ENCODE data around the gene CIBAR2.

The CIBAR2 gene

DNA sequence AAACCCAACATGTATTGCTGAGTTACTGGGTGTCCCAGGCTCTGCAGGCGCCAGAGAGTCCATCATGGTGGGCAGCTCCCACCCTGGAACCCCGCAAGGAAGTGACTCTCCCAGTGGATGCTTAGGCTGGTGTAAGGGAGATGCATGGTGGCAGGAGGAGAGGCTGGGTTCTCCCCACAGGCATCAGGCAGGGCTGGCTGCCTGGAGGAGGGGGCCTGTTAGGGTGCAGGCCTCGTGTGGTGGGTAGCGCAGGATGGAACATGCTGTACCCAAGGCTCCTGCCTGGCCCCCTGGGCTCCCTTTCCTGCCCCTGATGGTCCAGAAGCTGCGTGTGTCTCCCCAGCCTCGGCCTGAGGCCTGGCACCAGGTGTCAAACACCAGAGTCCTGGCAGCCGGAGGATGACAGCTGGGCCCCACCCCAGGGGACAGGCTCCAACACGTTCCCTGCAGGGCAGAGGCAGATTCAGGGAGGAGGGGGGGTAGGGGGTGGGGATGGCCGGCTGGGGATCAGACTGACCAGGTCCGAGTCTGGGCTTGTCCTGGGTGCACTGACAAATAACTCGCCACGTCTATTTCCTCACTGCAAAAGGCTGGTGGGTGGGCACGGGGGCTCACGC, 40.2 kb upstream of the CIBAR2 start:
- TF ChIP-seq FOXP2 (optimal IDR thresholded peaks at IDR 0.05; ENCODE audit: borderline replicate concordance, extremely low read depth, extremely low read length, insufficient read depth): no peak
- no peak for TF ChIP-seq SIN3A (IDR thresholded peaks at IDR 0.05; ENCODE audit: borderline replicate concordance, insufficient read depth, low read length)
- TF ChIP-seq TAF1 (IDR thresholded peaks at IDR 0.05; ENCODE audit: borderline replicate concordance, insufficient read depth, low read length): no peak
- TF ChIP-seq POLR2AphosphoS5 (IDR thresholded peaks at IDR 0.05; ENCODE audit: low read depth, low read length): no peak
- TF ChIP-seq, protein P1, sequence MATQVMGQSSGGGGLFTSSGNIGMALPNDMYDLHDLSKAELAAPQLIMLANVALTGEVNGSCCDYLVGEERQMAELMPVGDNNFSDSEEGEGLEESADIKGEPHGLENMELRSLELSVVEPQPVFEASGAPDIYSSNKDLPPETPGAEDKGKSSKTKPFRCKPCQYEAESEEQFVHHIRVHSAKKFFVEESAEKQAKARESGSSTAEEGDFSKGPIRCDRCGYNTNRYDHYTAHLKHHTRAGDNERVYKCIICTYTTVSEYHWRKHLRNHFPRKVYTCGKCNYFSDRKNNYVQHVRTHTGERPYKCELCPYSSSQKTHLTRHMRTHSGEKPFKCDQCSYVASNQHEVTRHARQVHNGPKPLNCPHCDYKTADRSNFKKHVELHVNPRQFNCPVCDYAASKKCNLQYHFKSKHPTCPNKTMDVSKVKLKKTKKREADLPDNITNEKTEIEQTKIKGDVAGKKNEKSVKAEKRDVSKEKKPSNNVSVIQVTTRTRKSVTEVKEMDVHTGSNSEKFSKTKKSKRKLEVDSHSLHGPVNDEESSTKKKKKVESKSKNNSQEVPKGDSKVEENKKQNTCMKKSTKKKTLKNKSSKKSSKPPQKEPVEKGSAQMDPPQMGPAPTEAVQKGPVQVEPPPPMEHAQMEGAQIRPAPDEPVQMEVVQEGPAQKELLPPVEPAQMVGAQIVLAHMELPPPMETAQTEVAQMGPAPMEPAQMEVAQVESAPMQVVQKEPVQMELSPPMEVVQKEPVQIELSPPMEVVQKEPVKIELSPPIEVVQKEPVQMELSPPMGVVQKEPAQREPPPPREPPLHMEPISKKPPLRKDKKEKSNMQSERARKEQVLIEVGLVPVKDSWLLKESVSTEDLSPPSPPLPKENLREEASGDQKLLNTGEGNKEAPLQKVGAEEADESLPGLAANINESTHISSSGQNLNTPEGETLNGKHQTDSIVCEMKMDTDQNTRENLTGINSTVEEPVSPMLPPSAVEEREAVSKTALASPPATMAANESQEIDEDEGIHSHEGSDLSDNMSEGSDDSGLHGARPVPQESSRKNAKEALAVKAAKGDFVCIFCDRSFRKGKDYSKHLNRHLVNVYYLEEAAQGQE (IDR thresholded peaks at IDR 0.05; ENCODE audit: insufficient read depth in 1 of 2, low read depth in 2 of 2, low read length in 2 of 2): no peak

DNA sequence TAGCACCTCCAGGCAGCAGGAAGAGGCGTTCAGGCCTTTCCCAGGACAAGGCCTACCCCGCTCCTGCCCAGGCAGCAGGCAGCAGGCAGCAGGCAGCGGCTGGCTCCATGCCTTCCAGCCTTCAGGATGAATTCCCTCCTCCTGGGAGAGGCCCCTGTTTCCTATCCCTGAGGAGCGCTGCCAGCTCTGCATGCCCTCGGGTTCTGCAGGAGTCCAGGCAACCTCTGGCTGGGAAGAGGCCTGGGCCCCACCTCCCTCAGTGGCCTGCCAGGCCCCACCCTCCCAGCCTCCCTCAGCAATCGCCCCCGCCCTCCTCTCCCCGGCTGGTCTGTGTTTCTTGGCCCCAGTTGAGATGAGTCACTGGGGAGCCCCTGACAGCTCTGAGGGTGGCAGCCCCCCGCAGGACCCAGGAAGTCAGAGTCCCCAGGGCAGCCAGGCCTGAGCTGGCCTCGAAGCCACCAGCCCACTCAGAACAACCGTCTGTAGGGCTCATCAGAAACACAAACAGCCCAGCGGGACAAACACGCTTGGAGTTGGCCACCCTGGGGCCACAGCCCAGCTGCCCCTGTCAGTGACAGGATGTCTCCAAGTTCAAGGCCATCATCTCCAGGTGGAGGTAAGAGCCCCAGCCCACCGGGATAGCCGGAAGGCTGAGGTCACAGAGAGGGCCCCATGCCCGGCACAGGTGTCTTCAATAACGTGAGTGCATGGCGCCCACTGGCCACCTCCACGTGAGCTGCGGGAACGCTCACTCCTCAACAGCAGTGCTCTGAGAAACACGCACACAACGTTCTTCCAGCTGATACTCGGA, 39.5 kb upstream of the CIBAR2 start:
- TF ChIP-seq FOXP2 (optimal IDR thresholded peaks at IDR 0.05; ENCODE audit: borderline replicate concordance, extremely low read depth, extremely low read length, insufficient read depth) (no peak), TAF1 (IDR thresholded peaks at IDR 0.05; ENCODE audit: borderline replicate concordance, insufficient read depth, low read length) (no peak), SIN3A (IDR thresholded peaks at IDR 0.05; ENCODE audit: borderline replicate concordance, insufficient read depth, low read length) (no peak), POLR2AphosphoS5 (IDR thresholded peaks at IDR 0.05; ENCODE audit: low read depth, low read length) (no peak)
- TF ChIP-seq, protein P1 (IDR thresholded peaks at IDR 0.05; ENCODE audit: insufficient read depth in 1 of 2, low read depth in 2 of 2, low read length in 2 of 2): no peak

DNA sequence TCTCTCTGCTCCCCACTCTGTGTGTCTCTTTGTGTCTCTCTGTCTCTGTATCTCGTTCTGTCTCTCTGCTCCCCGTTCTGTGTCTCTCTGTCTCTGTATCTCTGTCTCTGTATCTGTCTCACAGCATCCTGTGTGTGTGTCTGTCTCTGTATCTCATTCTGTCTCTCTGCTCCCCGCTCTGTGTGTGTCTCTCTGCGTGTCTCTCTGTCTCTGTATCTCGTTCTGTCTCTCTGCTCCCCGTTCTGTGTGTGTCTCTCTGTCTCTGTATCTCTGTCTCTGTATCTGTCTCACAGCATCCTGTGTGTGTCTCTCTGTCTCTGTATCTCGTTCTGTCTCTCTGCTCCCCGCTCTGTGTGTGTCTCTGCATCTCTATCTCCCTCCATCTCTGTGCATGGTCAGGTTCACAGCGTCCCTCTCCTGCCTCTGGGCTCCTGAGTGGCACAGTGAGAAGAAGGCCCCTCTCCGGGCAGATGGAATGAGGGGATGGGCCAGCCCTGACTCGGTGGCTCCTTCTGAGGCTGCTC, 38.9 kb upstream of the CIBAR2 start:
- TF ChIP-seq POLR2AphosphoS5 (IDR thresholded peaks at IDR 0.05; ENCODE audit: low read depth, low read length) (no peak), FOXP2 (optimal IDR thresholded peaks at IDR 0.05; ENCODE audit: borderline replicate concordance, extremely low read depth, extremely low read length, insufficient read depth) (no peak), SIN3A (IDR thresholded peaks at IDR 0.05; ENCODE audit: borderline replicate concordance, insufficient read depth, low read length) (no peak), TAF1 (IDR thresholded peaks at IDR 0.05; ENCODE audit: borderline replicate concordance, insufficient read depth, low read length) (no peak)
- TF ChIP-seq, protein P1 (IDR thresholded peaks at IDR 0.05; ENCODE audit: insufficient read depth in 1 of 2, low read depth in 2 of 2, low read length in 2 of 2): no peak

DNA sequence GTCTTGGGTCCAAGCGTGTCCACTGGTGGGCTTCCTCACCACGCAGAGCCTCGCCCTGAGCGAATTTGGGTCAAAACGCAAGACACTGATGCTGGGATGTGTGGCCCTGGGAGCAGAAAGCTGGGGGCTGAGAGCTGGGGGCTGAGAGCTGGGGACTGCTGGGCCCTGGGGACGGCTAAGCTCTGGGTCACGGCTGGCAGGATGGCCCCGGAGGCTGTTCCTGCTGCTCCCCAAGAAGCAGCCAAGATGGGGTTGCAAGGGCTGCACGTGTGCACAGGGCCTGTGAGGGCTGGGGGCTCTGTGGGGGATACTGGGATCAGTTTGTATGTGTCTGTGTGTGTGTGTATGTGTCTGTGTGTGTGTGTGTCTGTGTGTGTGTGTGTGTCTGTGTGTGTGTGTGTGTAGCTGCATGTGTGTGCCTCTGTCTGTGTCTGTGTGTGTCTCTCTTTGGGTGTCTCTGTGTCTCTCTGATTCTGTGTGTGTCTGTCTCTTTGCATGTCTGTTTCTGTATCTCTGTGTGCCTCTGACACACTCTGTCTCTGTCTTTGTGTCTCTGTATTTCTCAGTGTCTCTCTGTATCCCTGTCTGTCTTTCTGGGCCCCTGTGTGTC, 38.2 kb upstream of the CIBAR2 start:
- no peak for TF ChIP-seq POLR2AphosphoS5 (IDR thresholded peaks at IDR 0.05; ENCODE audit: low read depth, low read length)
- TF ChIP-seq, protein P1 (IDR thresholded peaks at IDR 0.05; ENCODE audit: insufficient read depth in 1 of 2, low read depth in 2 of 2, low read length in 2 of 2): no peak
- no peak for TF ChIP-seq TAF1 (IDR thresholded peaks at IDR 0.05; ENCODE audit: borderline replicate concordance, insufficient read depth, low read length)
- TF ChIP-seq FOXP2 (optimal IDR thresholded peaks at IDR 0.05; ENCODE audit: borderline replicate concordance, extremely low read depth, extremely low read length, insufficient read depth): no peak
- TF ChIP-seq SIN3A (IDR thresholded peaks at IDR 0.05; ENCODE audit: borderline replicate concordance, insufficient read depth, low read length): no peak
